Measurements from ENCODE around the gene LHPP.
"Not testable (repeated sequence)": the region's sequence is repeated elsewhere in the genome, so short reads cannot be mapped to it uniquely, and the experiment has no call there.

Gene LHPP

GRCh38 chr10:124576526-124577420, 115.2 kb downstream of the LHPP start:
- no peak for DNase-seq

DNA sequence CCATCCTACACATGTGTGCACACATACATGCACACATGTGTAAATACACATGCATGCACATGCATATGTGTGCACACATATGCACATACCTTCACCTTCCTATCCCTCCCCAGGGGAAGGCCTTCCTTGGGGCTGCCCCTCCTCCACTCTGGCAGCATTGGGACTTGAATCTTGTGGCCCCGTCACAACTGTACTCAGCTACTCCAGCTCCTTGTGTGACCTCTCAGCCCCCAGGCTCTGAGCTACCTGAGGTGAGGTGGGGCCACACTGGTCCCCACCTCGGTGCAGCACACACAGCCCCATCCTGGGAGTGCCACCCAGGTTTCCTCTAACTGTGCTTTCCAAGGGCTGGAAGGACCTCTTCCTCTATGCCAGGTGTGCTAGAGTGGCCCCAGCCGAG, 116.0 kb downstream of the LHPP start:
- no peak for DNase-seq

DNA sequence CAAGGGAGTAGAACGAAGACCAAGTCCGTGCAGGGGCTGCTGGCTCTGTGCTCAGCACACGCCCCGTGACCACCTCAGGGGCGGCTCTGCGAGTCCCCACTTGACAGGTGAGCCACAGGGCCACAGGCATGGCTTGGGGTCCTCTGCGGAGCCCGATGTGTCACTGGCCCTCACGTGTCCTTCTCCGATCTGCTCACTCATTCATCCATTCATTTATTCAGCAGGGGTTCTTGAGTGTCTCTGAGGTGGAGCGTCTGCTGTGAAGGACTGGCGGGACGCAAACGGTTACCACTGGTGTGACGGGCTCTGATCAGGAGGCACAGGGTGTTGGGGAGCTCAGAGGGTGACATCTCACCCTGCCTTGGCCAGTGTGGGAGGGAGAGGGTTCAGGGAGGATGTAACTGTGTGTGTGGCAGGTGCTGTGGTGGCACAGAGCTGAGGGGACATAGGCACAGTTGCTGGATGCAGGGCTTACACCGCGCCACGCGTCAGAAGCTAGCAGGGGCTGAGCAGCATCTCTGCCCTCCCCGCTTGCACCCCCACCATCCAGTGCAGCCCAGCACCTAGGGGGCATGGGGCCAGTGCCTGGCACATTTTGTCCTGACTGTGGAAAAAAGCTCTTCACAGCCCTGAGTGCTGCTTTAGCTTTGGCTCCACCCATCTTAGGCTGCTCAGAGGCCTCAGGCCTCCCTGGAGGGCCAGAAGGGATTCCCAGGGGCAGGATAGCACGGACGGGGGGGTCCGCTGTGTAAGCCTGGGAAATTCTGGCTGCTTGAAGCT, 116.8 kb downstream of the LHPP start:
- no peak for DNase-seq

GRCh38 chr10:124579011-124579399, 117.4 kb downstream of the LHPP start:
- no peak for DNase-seq

DNA sequence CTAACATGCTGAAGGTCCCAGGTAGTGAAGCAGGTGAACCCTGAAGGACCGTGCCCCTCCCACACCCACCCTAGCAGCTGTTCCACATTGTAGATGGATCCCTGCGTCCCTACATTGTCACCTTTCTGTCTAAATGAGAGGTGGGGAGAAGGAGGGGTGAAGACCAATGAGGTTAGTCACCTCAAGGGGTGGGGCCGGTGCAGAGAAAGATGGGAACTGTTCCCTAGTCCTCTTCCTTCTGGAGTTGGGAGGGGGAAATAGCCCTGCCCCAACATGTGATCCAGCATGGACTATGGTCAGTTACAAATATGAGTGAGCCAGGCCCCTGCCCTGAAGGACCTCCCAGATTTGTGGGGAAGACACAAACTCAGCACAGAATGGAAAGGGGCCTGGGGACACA, 124.5 kb downstream of the LHPP start:
- no peak for DNase-seq

- DNase-seq = no peak
These were observed 126.2 kb downstream of the LHPP start for GRCh38 chr10:124587811-124588211.

GRCh38 chr10:124588341-124588735, 126.7 kb downstream of the LHPP start:
- not testable (repeated sequence) for DNase-seq

DNA sequence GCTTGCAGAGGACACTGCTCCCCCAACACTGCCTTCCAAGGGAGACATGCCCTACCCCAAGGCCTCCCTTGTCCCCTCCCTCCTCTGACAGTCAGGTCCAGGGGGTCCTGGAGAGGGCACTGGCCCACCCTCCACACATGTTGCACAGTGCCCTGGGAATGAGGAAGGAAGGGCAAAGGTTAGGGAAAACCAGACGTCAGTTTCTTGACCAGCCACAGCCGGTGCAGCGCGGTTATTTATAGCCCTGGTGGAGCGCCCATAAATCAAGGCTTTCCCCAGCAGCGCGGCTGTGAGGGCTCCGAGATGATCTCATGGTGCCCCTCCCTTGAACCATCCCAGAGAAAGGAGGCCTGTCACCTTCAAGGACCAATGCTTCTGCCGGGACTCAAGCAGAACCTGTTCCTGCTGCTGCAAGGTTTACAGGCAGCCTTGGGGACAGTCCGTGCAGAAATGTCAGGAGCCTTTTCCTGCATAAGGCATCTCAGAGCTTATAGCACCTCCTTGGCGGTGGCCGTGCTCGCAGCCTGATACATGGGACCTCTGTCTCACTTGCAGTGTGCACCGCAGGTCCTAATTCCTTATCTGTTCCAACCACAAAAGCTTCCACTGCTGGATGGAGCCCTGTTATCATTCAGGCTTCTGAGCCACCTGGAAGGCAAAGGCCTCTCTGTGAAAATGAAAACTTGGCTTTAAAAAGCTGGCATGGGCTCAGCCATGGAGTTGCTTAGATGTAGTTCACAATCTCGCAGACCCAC, 127.3 kb downstream of the LHPP start:
- DNase-seq = no peak

DNA sequence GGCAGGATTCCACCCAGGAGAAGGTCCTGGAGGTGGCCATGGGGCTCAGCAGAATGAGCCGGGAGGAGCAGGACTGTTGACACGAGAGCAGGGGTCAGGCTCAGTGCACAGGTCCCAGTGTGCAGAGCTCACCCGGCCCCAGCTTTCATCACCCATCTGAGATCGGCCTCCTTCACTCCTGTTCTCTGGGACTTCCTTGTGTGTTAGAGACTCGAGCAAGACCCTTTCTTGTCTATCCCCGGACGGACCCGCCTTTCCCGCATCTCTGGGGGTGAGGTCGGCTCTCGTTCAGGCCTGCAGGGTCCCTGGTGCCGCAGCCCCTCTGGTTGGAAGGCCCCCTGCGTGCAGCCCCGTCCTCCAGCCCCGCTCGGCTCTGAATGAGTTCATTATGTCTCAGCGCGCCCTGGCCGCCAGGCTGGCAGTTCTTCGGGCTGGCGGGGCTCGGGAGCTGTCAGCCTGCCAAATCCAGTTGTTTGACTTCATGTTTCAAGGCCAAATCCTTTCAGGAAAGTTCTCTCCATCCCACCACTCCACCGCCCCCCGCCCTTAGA, 127.9 kb downstream of the LHPP start:
- no peak for DNase-seq

DNA sequence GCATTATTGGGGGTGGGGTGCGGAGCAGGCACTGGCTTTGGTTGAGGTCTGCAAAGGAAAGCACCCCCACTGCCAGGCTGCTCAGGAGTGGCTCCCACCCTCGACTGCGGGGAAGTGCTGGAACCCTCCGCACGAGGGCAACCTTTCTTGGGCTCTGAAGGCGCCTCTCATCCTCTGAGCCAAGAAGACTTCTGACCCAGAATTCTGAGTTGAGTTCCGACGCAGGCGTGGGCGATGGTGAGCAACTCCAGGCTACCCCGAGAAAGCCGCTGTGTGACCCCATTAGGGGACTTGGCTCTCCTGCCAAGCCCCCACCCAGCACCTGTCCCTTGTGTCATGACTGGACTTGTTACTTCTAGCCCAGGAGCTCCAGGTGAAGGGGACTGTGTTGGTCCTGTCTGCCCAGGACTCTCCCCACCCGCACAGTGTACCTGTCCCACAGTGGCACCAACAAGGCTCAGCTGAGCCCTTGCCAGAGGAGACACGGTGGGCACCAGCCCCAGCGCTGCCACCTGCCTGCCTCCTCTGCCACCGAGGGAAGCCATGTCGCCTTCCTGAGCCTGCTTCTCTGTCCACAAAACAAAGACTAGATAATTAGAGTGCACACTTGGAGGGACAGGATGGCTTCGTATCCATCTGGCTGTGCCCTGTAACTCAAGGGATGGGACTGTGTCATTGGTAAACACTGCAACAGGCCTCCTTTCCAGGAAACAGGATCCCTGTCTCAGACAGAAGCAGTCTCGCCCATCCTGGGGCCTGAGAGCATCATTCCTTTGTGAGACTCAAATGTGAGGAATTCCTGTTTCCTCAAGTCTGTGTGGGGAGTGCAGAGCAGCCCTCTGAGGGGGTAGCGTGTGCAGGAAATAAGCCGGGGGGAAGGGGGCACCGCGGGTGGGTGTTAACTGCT, 128.8 kb downstream of the LHPP start:
- DNase-seq = no peak

DNA sequence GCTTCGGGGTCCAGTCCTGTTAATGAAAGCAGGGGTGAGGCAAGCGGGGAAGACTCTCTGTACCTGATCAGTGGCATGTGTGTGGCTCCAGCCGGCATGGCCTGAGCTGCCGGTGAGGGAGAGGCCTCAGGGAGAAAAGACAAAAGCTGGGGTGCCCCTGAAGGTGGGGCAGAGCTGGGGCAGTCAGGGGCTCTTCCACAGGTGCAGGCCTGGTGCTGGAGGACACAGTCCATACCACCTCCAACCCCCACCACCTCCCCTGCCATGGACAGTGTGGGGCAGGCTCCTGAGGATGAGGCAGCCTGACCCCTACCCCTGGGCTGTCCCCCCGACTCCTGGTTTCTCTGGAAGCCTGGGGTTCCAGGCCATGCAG, 129.5 kb downstream of the LHPP start:
- no peak for DNase-seq

- no peak for DNase-seq
These were observed 130.5 kb downstream of the LHPP start for GRCh38 chr10:124592101-124592500.

DNA sequence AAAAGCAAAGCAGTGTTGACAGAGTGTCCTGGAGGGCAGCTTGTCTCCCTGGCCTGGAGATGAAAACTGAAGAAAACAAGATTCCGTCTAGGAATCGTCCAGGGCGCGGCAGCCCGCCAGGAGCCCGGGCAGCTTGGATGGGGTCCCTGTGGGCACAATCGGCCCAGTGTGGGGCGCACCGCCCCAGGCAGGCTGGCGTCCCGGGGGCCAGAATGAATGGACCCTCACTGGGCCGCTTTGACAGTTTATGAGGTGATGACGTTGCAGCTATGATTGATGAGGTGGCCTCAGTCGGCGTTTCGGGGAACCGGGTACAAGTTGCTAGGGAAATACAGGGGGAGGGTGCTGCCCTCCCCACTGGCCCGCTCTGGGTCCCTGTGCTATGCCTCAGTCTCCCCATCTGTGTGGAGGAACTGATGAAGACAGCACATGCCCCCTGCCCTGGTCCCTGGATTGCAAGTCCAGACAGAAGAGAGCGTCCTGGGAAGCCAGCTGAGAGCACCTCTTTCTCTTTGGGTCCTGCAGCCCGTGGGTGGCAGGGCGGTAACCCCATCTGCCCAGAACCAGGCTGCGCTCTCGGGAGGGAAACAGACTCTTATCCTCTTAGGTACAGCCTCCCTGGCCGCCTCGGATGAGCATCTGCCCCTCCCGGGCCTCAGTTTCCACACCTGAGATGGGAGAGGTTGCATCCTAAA, 131.3 kb downstream of the LHPP start:
- no peak for DNase-seq

- DNase-seq = no peak
These were observed 131.9 kb downstream of the LHPP start for GRCh38 chr10:124593431-124593985.

DNA sequence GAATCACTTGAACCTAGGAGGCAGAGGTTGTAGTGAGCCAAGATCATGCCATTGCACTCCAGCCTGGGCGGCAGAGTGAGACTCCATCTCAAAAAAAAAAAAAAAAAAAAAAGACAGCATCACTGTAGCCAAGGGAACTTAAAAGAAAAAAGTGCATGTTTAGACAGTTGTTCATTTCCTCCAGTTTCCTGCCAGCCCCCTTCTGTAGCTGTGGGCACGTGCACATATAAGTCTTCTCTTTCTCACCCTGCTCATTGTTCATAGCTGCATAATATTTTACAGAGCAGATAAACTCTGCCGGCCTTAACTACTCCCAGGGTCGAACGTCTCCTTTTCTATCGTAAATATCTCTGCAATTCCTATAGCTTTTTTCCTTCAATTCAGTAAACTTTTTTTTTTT, 132.6 kb downstream of the LHPP start:
- no peak for DNase-seq

GRCh38 chr10:124595143-124595883, 133.7 kb downstream of the LHPP start:
- DNase-seq = no peak

DNA sequence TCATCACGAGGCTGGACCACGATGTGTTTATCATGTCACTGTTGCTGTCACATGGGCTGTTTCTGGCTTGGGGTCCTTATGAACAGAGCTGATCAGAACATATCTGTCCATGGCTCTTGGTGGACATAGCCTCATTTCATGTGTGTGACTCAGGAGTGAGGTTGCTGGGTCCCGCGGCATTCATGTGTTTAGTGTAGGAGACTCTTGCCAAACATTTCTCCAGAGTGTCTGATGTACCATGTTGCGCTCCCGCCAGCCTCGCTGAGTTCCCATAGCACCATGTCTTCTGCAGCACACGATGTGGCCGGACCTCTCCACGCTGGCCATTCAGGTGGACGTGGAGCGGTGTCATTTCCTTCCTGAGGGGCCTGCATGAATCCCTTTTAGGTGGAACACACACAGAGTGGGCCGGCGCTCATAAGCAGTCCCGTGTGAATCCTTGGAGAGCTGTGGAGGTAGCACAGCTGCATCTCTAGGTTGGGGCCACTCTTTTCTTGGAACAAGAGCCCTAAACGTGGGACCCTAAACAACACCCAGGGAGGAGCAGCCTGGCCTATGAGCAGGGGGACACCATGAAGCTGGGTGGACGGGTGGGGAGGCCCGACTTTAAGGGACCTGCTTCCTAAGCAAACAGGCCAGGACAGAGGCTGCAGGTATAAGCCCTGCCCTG, 134.6 kb downstream of the LHPP start:
- no peak for DNase-seq

GRCh38 chr10:124596962-124597845, 135.6 kb downstream of the LHPP start:
- no peak for DNase-seq

DNA sequence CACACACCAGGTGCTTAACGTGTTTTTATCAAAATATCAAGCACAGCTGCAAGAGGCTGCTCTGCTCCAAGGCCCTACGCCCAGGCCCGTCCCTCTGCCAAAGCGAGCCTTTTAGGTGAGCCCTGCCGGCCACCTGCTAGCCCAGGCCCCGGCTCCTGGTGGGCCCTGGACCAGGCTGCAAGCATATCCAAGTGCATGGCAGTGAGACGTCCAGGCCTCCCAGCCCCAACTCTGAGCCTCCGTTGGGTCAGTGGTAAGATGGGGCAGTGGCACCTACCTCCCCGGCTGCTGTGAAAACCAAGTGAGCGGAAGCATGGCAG, 136.2 kb downstream of the LHPP start:
- no peak for DNase-seq
